ENCODE results near the gene CFAP53. TPM values are rescaled to one million over a fixed set of nuclear protein-coding genes. Genes with fewer than 3 reads are reported as not detected.
"Not testable (repeated sequence)": the region's sequence is repeated elsewhere in the genome, so short reads cannot be mapped to it uniquely, and the experiment has no call there.

CFAP53 gene
- total RNA-seq, 4 donors from 2014 or later, result 0.37 to 1.3 TPM; not detected in 2

- ATAC-seq (ENCODE audit: low FRiP score) (no peak), DNase-seq (ENCODE audit: low spot score) (no peak)
- no peak for TF ChIP-seq CTCF (IDR thresholded peaks at IDR 0.05)
Measured at GRCh38 chr18:50232419-50232818, 33.9 kb downstream of the CFAP53 start.

GRCh38 chr18:50231621-50232020 lies 34.7 kb downstream of the CFAP53 start:
- ATAC-seq (ENCODE audit: low FRiP score) (no peak), DNase-seq (ENCODE audit: low spot score) (no peak)
- TF ChIP-seq CTCF (IDR thresholded peaks at IDR 0.05), result no peak

GRCh38 chr18:50220249-50220648 lies 46.0 kb downstream of the CFAP53 start:
- not testable (repeated sequence) for DNase-seq (ENCODE audit: low spot score); ATAC-seq (ENCODE audit: low FRiP score)

GRCh38 chr18:50218432-50219197 lies 47.7 kb downstream of the CFAP53 start:
- DNase-seq (ENCODE audit: low spot score), result no peak
- no peak for ATAC-seq (ENCODE audit: low FRiP score)
- no peak for TF ChIP-seq CTCF (IDR thresholded peaks at IDR 0.05)

- DNase-seq (ENCODE audit: low spot score) (no peak), ATAC-seq (ENCODE audit: low FRiP score) (no peak)
- TF ChIP-seq CTCF (IDR thresholded peaks at IDR 0.05), result no peak
Measured at GRCh38 chr18:50209311-50209710, 57.0 kb downstream of the CFAP53 start.

- DNase-seq (ENCODE audit: low spot score) (no peak), ATAC-seq (ENCODE audit: low FRiP score) (no peak)
- TF ChIP-seq CTCF (IDR thresholded peaks at IDR 0.05), result no peak
Measured at GRCh38 chr18:50207722-50208121, 58.6 kb downstream of the CFAP53 start.

GRCh38 chr18:50203801-50204604 lies 62.3 kb downstream of the CFAP53 start:
- TF ChIP-seq CTCF (IDR thresholded peaks at IDR 0.05), result no peak
- ATAC-seq (ENCODE audit: low FRiP score), result peak; percentile 70
- no peak for DNase-seq (ENCODE audit: low spot score)

Measured in omental fat pad (tissue), 4 donors.